Central memory CD8-positive, alpha-beta T cell (primary cell): ENCODE data around the gene ACSS1.
"Not testable (repeated sequence)": the region's sequence is repeated elsewhere in the genome, so short reads cannot be mapped to it uniquely, and the experiment has no call there.

ENCODE experiments used
- ATAC-seq: fragments of 150-1000 bp; cut with Tn5 transposase; replicated peaks from 2 replicates; pipeline ENCODE4 v1.10.0; 2022; ENCODE audit warnings: mild to moderate bottlenecking, moderate FRiP score, moderate number of reproducible peaks; ENCODE audit not compliant: poor library complexity, severe bottlenecking; ENCODE audit errors: extremely low read depth
- DNase-seq, 2 donors: peaks; one replicate each; pipeline ENCODE4 v3.0.0; 2021; ENCODE audit warnings: low spot score in 2 of 2
- H3K27ac Mint-ChIP-seq: one replicate; pipeline ENCODE4 v1.8.0; 2022; ENCODE audit warnings: low read depth, mild to moderate bottlenecking, moderate library complexity, mixed read lengths
- H3K27me3 Mint-ChIP-seq: one replicate; pipeline ENCODE4 v1.8.0; 2022; ENCODE audit warnings: mixed read lengths
- H3K36me3 Mint-ChIP-seq: one replicate; pipeline ENCODE4 v1.8.0; 2022; ENCODE audit warnings: mild to moderate bottlenecking, moderate library complexity, mixed read lengths; ENCODE audit not compliant: insufficient read depth
- H3K4me1 Mint-ChIP-seq: one replicate; pipeline ENCODE4 v1.8.0; 2022; ENCODE audit warnings: mixed read lengths
- H3K4me3 Mint-ChIP-seq: one replicate; pipeline ENCODE4 v1.8.0; 2022; ENCODE audit warnings: mild to moderate bottlenecking, moderate library complexity, mixed read lengths
- H3K9me3 Mint-ChIP-seq: one replicate; pipeline ENCODE4 v1.8.0; 2022; ENCODE audit warnings: mixed read lengths

Gene ACSS1

DNA sequence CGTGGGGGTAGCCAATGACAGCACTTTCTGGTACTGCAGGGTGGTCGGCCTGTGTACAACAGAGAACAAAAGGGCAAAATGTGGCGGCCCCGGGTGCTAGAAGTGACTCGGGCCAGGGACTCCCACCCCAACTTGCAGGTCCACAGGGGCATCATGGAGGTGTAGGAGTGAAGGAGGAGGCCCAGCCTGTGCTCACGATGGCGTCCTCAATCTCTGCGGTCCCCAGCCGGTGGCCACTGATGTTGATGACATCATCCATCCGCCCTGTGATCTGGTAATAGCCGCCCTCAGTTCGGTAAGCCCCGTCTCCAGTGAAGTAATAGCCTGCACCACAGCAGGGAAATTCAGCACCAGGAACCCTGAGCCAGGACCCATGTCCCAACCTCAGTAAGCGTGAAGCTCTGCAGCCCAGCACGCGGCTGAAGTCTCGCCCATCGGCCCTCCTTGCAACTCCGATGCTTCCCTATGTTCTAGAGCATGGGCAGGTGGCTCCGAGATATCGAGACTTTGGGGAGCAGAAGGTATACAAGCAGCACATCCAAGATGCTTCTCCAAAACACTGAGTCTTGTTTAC lies 45.2 kb downstream of the ACSS1 start:
- DNase-seq (no peak), ATAC-seq (no peak)
- H3K4me1 Mint-ChIP-seq = no peaks in the 10 kb centered on the region
- H3K4me3 Mint-ChIP-seq = no peak overlapping the region
- no peak overlapping the region for H3K27ac Mint-ChIP-seq
- no peaks in the 10 kb centered on the region for H3K9me3 Mint-ChIP-seq
- no peaks in the 10 kb centered on the region for H3K27me3 Mint-ChIP-seq
- peaks cover 38% of the 10 kb centered on the region for H3K36me3 Mint-ChIP-seq

DNA sequence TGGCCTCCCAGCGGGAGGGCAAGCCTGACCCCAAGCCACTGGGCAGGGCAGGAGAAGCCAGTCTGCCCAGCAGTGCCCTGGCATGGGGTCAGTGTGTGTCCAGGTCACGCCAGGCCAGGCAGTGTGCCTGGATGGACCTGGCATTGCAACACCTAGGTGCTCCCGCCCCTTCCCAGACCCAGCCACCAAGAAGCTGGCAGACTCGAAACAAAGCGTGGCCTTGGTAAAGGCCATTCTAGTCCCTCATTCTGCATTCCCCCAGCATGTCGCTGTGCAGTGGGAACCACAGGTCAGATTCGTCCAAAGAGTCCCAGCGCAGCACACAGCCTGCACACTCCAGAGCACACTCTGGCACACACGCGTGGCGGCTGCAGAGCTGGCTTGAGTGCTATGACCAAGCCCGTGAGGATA lies 46.1 kb downstream of the ACSS1 start:
- Mint-ChIP-seq H3K27ac (no peak overlapping the region), H3K36me3 (peaks cover 41% of the 10 kb centered on the region), H3K4me1 (no peaks in the 10 kb centered on the region), H3K9me3 (no peaks in the 10 kb centered on the region), H3K27me3 (no peaks in the 10 kb centered on the region), H3K4me3 (no peak overlapping the region)
- DNase-seq (no peak), ATAC-seq (no peak)

DNA sequence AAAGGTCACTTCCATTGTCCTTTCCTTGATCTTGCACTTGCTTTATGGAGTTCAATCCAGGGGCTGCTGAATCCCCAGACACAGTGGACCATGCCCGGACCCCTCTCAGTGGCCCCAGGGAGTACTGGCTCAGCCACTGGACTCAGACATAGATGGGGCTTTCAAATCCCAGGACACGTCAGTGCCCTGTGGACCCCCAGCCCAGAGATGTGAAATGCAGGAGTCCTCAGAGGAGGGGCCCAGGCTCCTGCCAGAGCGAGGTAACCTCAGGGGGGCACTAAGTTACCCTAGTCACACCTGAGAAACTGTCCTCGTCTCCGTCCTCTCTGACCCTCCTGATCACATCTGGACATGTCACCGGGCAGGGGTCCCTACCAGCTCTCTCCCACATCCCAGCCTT lies 46.7 kb downstream of the ACSS1 start:
- H3K9me3 Mint-ChIP-seq = no peaks in the 10 kb centered on the region
- H3K4me3 Mint-ChIP-seq = no peak overlapping the region
- H3K27me3 Mint-ChIP-seq = no peaks in the 10 kb centered on the region
- peaks cover 40% of the 10 kb centered on the region for H3K36me3 Mint-ChIP-seq
- ATAC-seq (no peak), DNase-seq (no peak)
- H3K4me1 Mint-ChIP-seq = no peaks in the 10 kb centered on the region
- H3K27ac Mint-ChIP-seq = no peak overlapping the region

DNA sequence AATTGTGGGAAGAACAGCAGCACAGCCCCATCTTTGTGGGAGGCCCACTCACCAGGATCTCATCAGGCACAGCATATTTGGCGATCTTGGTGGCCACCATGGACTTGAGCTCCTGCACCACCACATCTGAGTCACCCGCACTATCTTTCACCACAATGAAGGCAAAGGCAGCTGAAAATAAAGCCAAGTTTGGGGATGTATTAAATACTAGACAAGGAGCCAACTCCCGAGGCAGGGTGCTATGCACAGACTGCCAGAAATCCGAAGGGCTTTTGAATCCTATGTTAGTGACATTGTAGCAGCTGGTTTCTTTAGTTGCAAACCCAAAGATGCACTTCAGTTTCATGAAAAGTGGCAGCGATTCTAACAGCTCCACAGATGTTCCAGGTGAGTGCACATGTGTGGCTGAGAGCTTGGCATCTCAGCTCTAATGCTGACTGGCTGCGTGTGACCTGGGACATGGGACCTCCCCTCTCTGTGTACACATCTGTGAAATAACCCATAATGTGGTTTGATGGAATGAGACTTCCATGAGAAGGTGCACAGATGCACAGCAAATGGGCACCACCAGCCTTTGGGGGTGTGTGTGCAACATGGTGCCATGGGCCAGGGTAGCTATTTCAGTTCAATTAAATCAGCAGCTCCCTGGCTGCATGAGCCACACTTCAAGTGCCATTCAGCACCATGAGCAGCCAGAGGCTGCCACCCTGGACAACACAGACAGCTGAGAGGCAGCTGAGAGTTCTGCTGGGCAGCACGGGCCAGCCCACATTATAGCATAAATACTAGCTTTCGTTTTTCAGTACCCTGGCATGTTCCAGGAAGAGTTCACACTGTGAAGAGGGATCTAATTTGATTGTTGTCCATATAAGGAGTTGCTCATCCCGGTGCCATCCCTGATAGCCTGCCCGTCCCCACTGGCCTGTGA lies 48.5 kb downstream of the ACSS1 start:
- no peak overlapping the region for H3K4me3 Mint-ChIP-seq
- no peaks in the 10 kb centered on the region for H3K27me3 Mint-ChIP-seq
- H3K9me3 Mint-ChIP-seq = no peaks in the 10 kb centered on the region
- peak overlapping the region; percentile 5 for H3K27ac Mint-ChIP-seq
- DNase-seq (no peak), ATAC-seq (no peak)
- H3K4me1 Mint-ChIP-seq = no peaks in the 10 kb centered on the region
- H3K36me3 Mint-ChIP-seq = peaks cover 38% of the 10 kb centered on the region

DNA sequence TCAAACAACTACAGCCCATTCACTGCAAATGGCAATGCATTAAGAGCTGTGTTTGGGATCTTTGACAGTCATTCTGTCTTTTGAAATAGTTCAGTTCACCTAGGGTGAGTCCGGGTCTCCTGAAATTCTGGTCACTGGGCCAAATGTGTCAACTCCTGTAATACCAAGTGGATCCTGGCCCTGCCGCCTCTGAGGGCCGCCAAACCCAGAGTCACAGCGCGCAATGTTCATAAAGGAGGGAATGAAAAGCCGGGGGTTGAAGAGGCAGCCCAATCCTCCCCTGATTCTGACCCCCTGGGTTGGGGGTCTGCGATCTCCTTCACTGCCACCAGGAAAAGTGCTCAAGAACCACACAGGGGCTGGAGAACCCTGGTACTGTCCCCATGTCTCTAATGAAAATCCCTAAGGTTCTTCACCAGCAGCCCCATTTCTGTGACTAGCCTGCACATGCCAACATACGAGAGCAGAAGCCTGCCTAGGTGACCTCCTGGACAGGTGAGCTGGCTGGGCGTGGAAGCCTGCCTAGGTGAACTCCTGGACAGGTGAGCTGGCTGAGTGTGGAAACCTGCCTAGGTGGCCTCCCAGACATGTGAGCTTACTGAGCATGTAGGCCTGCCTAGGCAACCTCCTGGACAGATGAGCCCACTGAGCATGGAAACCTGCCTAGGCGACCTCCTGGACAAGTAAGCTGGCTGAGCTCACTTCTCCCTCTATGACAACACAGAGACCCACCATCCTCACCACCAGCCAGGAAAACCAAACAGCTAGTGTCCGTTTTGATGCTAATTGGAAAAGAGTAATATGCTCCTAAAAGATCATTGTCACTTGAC lies 49.3 kb downstream of the ACSS1 start:
- no peak for DNase-seq
- no peaks in the 10 kb centered on the region for H3K9me3 Mint-ChIP-seq
- peaks cover 41% of the 10 kb centered on the region for H3K36me3 Mint-ChIP-seq
- no peak overlapping the region for H3K4me3 Mint-ChIP-seq
- H3K27ac Mint-ChIP-seq = no peak overlapping the region
- no peak for ATAC-seq
- no peaks in the 10 kb centered on the region for H3K4me1 Mint-ChIP-seq
- no peaks in the 10 kb centered on the region for H3K27me3 Mint-ChIP-seq

DNA sequence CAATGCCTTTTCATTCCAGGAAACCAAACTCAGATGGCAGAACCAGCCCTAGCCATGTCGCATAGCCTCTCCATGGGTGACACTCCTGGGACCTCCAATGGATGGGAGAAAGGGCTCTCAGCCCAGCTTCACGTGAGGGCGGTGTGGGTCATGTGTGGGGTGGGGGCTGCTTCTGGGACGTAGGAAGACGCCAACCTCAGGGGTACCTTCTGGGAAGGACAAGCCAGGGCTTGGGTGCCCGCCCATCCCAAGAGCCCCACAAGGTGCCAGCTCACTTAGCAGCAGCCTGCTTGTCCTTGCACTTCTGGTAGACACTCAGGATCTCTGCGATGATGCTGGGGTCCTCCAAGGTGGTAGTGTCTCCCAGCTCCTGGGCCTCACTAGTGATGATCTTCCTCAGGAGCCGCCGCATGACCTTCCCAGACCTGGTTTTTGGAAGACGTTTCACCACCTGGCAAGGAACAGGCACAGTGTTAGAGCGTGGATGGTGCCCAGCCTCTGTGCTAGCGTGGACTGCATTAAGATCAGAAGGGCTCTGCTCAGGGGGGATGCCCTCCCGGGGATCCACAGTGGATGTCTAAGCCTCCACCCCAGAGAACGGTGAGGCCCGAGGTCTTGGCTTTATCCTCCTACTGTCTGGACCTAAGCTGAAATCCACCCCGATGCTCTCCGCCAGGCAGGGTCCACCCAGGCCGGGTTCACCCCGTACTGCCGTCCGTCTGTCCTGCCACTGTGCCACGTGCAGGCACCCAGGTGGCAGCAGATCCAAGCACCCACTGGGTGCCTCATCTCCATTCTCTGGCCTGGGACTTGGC lies 50.2 kb downstream of the ACSS1 start:
- Mint-ChIP-seq H3K4me1 (no peaks in the 10 kb centered on the region), H3K27ac (no peak overlapping the region), H3K9me3 (no peaks in the 10 kb centered on the region), H3K27me3 (no peaks in the 10 kb centered on the region), H3K36me3 (peaks cover 41% of the 10 kb centered on the region), H3K4me3 (no peak overlapping the region)
- DNase-seq (no peak), ATAC-seq (no peak)

DNA sequence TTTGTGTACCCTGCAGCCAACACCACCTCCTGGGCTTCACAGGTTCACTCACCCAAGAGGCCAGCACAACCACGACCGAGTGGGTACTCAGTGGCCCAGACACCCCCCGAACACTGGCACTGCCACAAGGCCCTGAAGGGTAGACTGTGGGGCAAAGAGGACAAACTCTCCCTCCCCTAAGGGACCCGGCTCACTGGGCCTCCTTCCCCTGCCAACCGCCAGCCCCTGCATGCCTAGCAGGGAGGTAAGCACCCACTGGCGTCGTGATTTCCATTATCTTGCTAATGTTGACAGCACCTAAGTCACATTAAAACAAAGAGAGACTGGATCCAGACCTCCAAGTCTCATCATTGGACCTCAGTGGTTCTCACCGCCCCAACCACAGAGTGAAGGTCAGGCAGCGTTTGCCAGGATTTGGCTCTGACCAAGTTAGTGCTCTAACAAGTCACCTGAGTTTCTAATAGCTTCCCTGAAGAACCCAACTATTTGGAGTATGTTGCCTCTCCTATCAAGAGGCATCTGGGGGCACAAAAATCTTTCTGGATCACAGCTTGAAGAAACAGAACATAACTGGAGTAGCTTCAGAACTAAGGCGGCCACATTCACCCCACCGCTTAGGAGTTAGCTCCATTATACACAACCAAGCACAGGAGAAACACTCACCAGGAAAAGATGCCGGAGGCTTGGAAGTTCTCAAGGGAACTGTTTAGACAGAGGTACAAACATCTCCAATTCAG lies 51.3 kb downstream of the ACSS1 start:
- no peak for DNase-seq
- H3K4me1 Mint-ChIP-seq = no peaks in the 10 kb centered on the region
- H3K36me3 Mint-ChIP-seq = peaks cover 39% of the 10 kb centered on the region
- no peak for ATAC-seq
- H3K27me3 Mint-ChIP-seq = no peaks in the 10 kb centered on the region
- H3K27ac Mint-ChIP-seq = no peak overlapping the region
- no peaks in the 10 kb centered on the region for H3K9me3 Mint-ChIP-seq
- no peak overlapping the region for H3K4me3 Mint-ChIP-seq

DNA sequence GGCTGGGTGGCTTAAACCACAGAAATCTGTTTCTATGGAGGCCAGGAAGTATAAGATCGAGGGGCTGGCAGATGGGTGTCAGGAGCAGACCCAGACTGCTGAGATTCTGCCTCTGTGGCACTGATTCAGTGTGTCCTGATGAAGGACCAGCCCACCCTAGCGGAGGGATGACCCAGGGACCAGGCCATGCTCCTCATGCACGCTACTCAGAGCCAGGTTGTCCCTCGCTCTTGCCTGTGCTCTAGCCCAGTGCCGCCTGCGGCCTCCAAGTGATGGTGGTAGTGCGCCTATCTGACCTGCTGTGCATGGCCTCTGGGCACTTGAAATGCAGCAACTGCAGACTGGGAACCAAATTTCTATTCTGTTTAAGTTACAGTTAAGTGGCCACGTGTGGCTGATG lies 52.3 kb downstream of the ACSS1 start:
- H3K9me3 Mint-ChIP-seq = no peaks in the 10 kb centered on the region
- H3K36me3 Mint-ChIP-seq = peaks cover 39% of the 10 kb centered on the region
- ATAC-seq (no peak), DNase-seq (no peak)
- no peaks in the 10 kb centered on the region for H3K27me3 Mint-ChIP-seq
- H3K4me3 Mint-ChIP-seq = no peak overlapping the region
- H3K27ac Mint-ChIP-seq = no peak overlapping the region
- no peaks in the 10 kb centered on the region for H3K4me1 Mint-ChIP-seq

DNA sequence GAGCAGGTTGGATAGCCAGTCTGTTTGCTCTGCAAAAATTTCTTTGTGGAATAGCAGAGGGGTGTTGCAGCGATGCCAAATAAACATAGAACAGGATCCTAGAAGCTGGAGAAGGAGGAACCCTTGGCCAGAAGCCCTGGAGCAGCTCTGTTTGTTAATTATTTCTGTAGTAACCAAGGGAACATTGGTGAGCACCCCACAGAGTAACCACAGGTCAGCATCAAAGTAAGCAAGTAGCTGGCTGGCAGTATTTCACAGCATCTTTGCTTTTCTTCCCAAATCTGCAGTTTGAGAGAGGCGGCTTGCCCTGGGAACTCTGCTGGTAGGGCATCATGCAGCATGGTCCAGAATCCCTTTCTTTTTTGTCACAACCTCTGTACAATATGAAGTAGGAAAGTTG lies 52.7 kb downstream of the ACSS1 start:
- DNase-seq (no peak), ATAC-seq (no peak)
- Mint-ChIP-seq H3K4me1 (no peaks in the 10 kb centered on the region), H3K27me3 (no peaks in the 10 kb centered on the region), H3K36me3 (peaks cover 36% of the 10 kb centered on the region), H3K9me3 (no peaks in the 10 kb centered on the region), H3K4me3 (no peak overlapping the region), H3K27ac (no peak overlapping the region)

DNA sequence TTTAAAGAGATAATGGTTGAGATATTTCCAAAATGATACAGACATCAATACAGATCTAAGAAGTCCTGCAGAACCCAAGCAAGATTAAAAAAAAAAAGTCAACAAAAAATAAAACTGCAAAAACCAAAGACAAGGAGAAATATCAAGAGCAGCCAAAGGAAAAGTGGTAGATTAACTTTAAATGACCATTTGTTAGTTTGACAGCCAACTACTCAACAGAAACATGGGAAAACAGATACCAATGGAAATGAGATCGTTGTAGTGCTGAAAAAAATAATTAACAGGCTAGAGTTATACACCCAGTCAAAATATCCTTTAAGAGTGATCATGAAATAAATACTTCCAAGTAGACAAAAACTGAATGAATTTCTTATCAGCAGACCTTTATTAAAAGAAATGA lies 54.9 kb downstream of the ACSS1 start:
- ATAC-seq (no peak), DNase-seq (no peak)
- no peaks in the 10 kb centered on the region for H3K4me1 Mint-ChIP-seq
- no peaks in the 10 kb centered on the region for H3K27me3 Mint-ChIP-seq
- no peak overlapping the region for H3K4me3 Mint-ChIP-seq
- H3K36me3 Mint-ChIP-seq = peaks cover 24% of the 10 kb centered on the region
- H3K27ac Mint-ChIP-seq = peak overlapping the region; percentile 73
- no peaks in the 10 kb centered on the region for H3K9me3 Mint-ChIP-seq

DNA sequence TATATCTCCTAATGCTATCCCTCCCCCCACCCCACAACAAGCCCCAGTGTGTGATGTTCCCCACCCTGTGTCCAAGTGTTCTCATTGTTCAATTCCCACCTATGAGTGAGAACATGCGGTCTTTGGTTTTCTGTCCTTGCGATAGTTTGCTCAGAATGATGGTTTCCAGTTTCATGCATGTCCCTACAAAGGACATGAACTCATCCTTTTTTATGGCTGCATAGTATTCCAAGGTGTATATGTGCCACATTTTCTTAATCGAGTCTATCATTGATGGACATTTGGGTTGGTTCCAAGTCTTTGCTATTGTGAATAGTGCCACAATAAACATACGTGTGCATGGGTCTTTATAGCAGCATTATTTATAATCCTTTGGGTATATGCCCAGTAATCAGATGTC lies 56.6 kb downstream of the ACSS1 start:
- not testable (repeated sequence) for H3K27me3 Mint-ChIP-seq, H3K4me3 Mint-ChIP-seq, H3K4me1 Mint-ChIP-seq, DNase-seq, H3K9me3 Mint-ChIP-seq, ATAC-seq, H3K27ac Mint-ChIP-seq
- peaks cover 14% of the 10 kb centered on the region for H3K36me3 Mint-ChIP-seq
